IMR-90 (cell line): ENCODE results near the gene CD300H. TPM values are rescaled to one million over a fixed set of nuclear protein-coding genes. Genes with fewer than 3 reads are reported as not detected.

Source experiments
- ATAC-seq: fragments of 200-7000 bp; cut with Tn5 transposase; 2 replicates; pipeline ENCODE4 v1.9.1; 2020; ENCODE audit warnings: low read depth, mild to moderate bottlenecking, moderate library complexity
- Bru-seq: library from RNA; stranded (reverse); fragments of 400-500 nt; gene quantifications from one replicate; lab custom pipeline; 2021; lab: Mats Ljungman, UMichigan
- BruChase-seq, 2 experiments: library from RNA; stranded (reverse); fragments of 400-500 nt; gene quantifications; one replicate each; lab custom pipeline; 2021; lab: Mats Ljungman, UMichigan
- BruUV-seq: library from RNA; stranded (reverse); fragments of 400-500 nt; replicated peaks from 2 replicates; lab custom pipeline; 2021; lab: Mats Ljungman, UMichigan
- CTCF ChIA-PET: fragments of 300-600 bp; formaldehyde crosslinking; extraction: SDS; loops from one replicate; lab custom pipeline; 2021; ENCODE audit warnings: antibody characterized with exemption; lab: Yijun Ruan, JAX
- POLR2A ChIA-PET: fragments of 300-600 bp; sonication (Branson Sonifier 250); formaldehyde crosslinking; loops from one replicate; lab custom pipeline; 2022; ENCODE audit warnings: antibody characterized with exemption; ENCODE audit not compliant: unreplicated experiment; lab: Charles Lee
- DNase-seq: peaks from one replicate; pipeline ENCODE4 v3.0.0; 2013
- H2AFZ ChIP-seq: replicated peaks from 2 replicates; pipeline ENCODE3; 2013; ENCODE audit warnings: low read length, mild to moderate bottlenecking; ENCODE audit not compliant: poor library complexity
- H2AK5ac ChIP-seq: 2 replicates; pipeline ENCODE4 v1.6.1; 2013; ENCODE audit warnings: low read depth, low read length, inconsistent platforms
- H2AK9ac ChIP-seq: replicated peaks from 2 replicates; pipeline ENCODE3; 2013; ENCODE audit warnings: mild to moderate bottlenecking, low read depth, low read length, moderate library complexity; ENCODE audit not compliant: poor library complexity
- H2BK120ac ChIP-seq: 2 replicates; pipeline ENCODE4 v1.6.1; 2013; ENCODE audit warnings: low read depth, low read length, inconsistent platforms
- H2BK15ac ChIP-seq: 3 replicates; pipeline ENCODE4 v1.6.1; 2013; ENCODE audit warnings: low read depth, low read length, inconsistent platforms
- H2BK20ac ChIP-seq: 2 replicates; pipeline ENCODE4 v1.6.1; 2013; ENCODE audit warnings: low read depth, mild to moderate bottlenecking, inconsistent platforms, low read length, moderate library complexity
- H2BK5ac ChIP-seq: 2 replicates; pipeline ENCODE4 v1.6.1; 2013; ENCODE audit warnings: mild to moderate bottlenecking, low read depth, low read length, inconsistent platforms; ENCODE audit not compliant: poor library complexity, severe bottlenecking
- H3K14ac ChIP-seq: replicated peaks from 2 replicates; pipeline ENCODE4 v1.6.1; 2013; ENCODE audit warnings: low read depth, low read length, inconsistent platforms
- H3K18ac ChIP-seq: 2 replicates; pipeline ENCODE4 v1.6.1; 2013; ENCODE audit warnings: low read depth, low read length, control low read depth
- H3K23ac ChIP-seq: 2 replicates; pipeline ENCODE4 v1.6.1; 2013; ENCODE audit warnings: low read depth, low read length, inconsistent platforms
- H3K27ac ChIP-seq: 2 replicates; pipeline ENCODE4 v1.5.1; 2013; ENCODE audit warnings: mild to moderate bottlenecking, control low read depth, low read length; ENCODE audit not compliant: insufficient read depth
- H3K27me3 ChIP-seq: 2 replicates; pipeline ENCODE4 v1.6.1; 2013; ENCODE audit warnings: low read length; ENCODE audit not compliant: control insufficient read depth, insufficient read depth
- H3K36me3 ChIP-seq: 2 replicates; pipeline ENCODE4 v1.6.1; 2013; ENCODE audit warnings: low read length, mixed read lengths; ENCODE audit not compliant: control insufficient read depth, insufficient read depth
- H3K4ac ChIP-seq: 2 replicates; pipeline ENCODE4 v1.6.1; 2013; ENCODE audit warnings: low read depth, low read length, inconsistent platforms
- H3K4me1 ChIP-seq: 2 replicates; pipeline ENCODE4 v1.6.1; 2013; ENCODE audit warnings: low read length, mixed read lengths; ENCODE audit not compliant: control insufficient read depth, insufficient read depth
- H3K4me2 ChIP-seq: 2 replicates; pipeline ENCODE4 v1.6.1; 2013; ENCODE audit warnings: low read depth, mild to moderate bottlenecking, control low read depth, low read length, moderate library complexity
- H3K4me3 ChIP-seq: 2 replicates; pipeline ENCODE4 v1.5.1; 2013; ENCODE audit warnings: low read depth, mild to moderate bottlenecking, control low read depth, low read length, moderate library complexity; ENCODE audit not compliant: insufficient read depth
- H3K56ac ChIP-seq: 2 replicates; pipeline ENCODE4 v1.6.1; 2013; ENCODE audit warnings: low read length, inconsistent platforms; ENCODE audit not compliant: insufficient read depth; ENCODE audit errors: extremely low read depth
- H3K79me1 ChIP-seq, 2 experiments: 2 replicates each; pipeline ENCODE4 v1.6.1; 2013; ENCODE audit warnings: low read length in 2 of 2, inconsistent platforms in 1 of 2, low read depth in 1 of 2
- H3K9ac ChIP-seq: 2 replicates; pipeline ENCODE4 v1.6.1; 2013; ENCODE audit warnings: low read depth, low read length, control low read depth
- H3K9me1 ChIP-seq: 2 replicates; pipeline ENCODE4 v1.6.1; 2013; ENCODE audit warnings: low read length, inconsistent platforms; ENCODE audit not compliant: insufficient read depth
- H3K9me3 ChIP-seq: 2 replicates; pipeline ENCODE4 v1.6.1; 2013; ENCODE audit warnings: low read length; ENCODE audit not compliant: control insufficient read depth, insufficient read depth
- H4K20me1 ChIP-seq: 2 replicates; pipeline ENCODE4 v1.6.1; 2013; ENCODE audit warnings: low read length, inconsistent platforms; ENCODE audit not compliant: insufficient read depth
- H4K5ac ChIP-seq: 2 replicates; pipeline ENCODE4 v1.6.1; 2013; ENCODE audit warnings: mild to moderate bottlenecking, low read depth, low read length, control low read depth
- H4K8ac ChIP-seq, 2 experiments: 2 replicates each; pipeline ENCODE4 v1.6.1; 2013; ENCODE audit warnings: low read depth in 2 of 2, low read length in 2 of 2, control low read depth in 1 of 2, inconsistent platforms in 1 of 2
- H4K91ac ChIP-seq: 2 replicates; pipeline ENCODE4 v1.6.1; 2013; ENCODE audit warnings: low read depth, low read length, inconsistent platforms; ENCODE audit not compliant: insufficient read depth
- BHLHE40 ChIP-seq: fragments of 150-350 bp; IDR thresholded peaks from 2 replicates; pipeline ENCODE4 v1.6.1; 2016; ENCODE audit warnings: mild to moderate bottlenecking, low read depth, low read length
- CEBPB ChIP-seq: IDR thresholded peaks from 2 replicates; pipeline ENCODE4 v1.6.1; 2012; ENCODE audit warnings: low read depth, low read length, improper control_type of control experiment
- FOS ChIP-seq: fragments of 150-350 bp; IDR thresholded peaks from 2 replicates; pipeline ENCODE4 v1.6.1; 2016; ENCODE audit warnings: low read depth, low read length
- MAFK ChIP-seq: IDR thresholded peaks from 2 replicates; pipeline ENCODE4 v1.6.1; 2012; ENCODE audit warnings: low read depth, low read length, improper control_type of control experiment
- MAZ ChIP-seq: IDR thresholded peaks from 2 replicates; pipeline ENCODE4 v1.6.1; 2012; ENCODE audit warnings: low read depth, mild to moderate bottlenecking, low read length, improper control_type of control experiment, moderate library complexity, borderline replicate concordance
- MXI1 ChIP-seq: IDR thresholded peaks from 2 replicates; pipeline ENCODE4 v1.6.1; 2012; ENCODE audit warnings: low read depth, mild to moderate bottlenecking, low read length, moderate library complexity, borderline replicate concordance
- NFE2L2 ChIP-seq: fragments of 150-350 bp; IDR thresholded peaks from 2 replicates; pipeline ENCODE4 v1.6.1; 2016; ENCODE audit warnings: low read depth, mild to moderate bottlenecking, low read length
- RCOR1 ChIP-seq: IDR thresholded peaks from 2 replicates; pipeline ENCODE4 v1.6.1; 2012; ENCODE audit warnings: mild to moderate bottlenecking, low read length, improper control_type of control experiment; ENCODE audit not compliant: insufficient replicate concordance
- RFX5 ChIP-seq: IDR thresholded peaks from 2 replicates; pipeline ENCODE4 v1.8.0; 2012; ENCODE audit warnings: low read depth, mild to moderate bottlenecking, low read length, moderate library complexity
- SMC3 ChIP-seq: fragments of 150-350 bp; IDR thresholded peaks from 2 replicates; pipeline ENCODE4 v1.6.1; 2016; ENCODE audit warnings: low read depth, mild to moderate bottlenecking, antibody characterized with exemption, low read length, moderate library complexity
- WGBS, 2 experiments: methylation state at CpG; one replicate each; pipeline versions ENCODE4 v1.1.5 to v1.1.7; 2013; ENCODE audit warnings: missing lambda C conversion rate in 2 of 2; ENCODE audit not compliant: insufficient read length in 1 of 2; ENCODE audit errors: extremely low coverage in 2 of 2; 5-methylcytosine and 5-hydroxymethylcytosine counted together
- dilution Hi-C: fragments of 300-500 bp; cut with HindIII; formaldehyde crosslinking; loops from one replicate; pipeline ENCODE4 v1.14.3; 2018; ENCODE audit warnings: low sequenced_read_pairs; ENCODE audit not compliant: unreplicated experiment
- in situ Hi-C: fragments of 300-500 bp; cut with MboI; formaldehyde crosslinking; loops from 3 replicates; pipeline ENCODE4 v1.14.3; 2019; ENCODE audit warnings: low sequenced_read_pairs, inconsistent platforms, mixed read lengths
- intact Hi-C: fragments of 100-400 bp; cut with micrococcal nuclease; formaldehyde crosslinking; loops from 2 replicates; pipeline ENCODE4 v1.10.0; 2022
- long read RNA-seq: library from polyadenylated mRNA; unstranded; transcript quantifications from one replicate; pipeline ENCODE4 v2.0.0, GENCODE V29; 2021; ENCODE audit not compliant: unreplicated experiment
- polyA plus RNA-seq, 3 experiments: library from polyadenylated mRNA; depleted of rRNA; stranded (reverse); fragments of >200 nt; gene quantifications; 2 replicates each; pipeline ENCODE4 v1.2.3, GENCODE V29; 2012; ENCODE audit warnings: low replicate concordance in 1 of 3
- total RNA-seq: library from RNA; depleted of rRNA; stranded (reverse); fragments of >200 nt; gene quantifications from 2 replicates; pipeline ENCODE4 v1.2.3, GENCODE V29; 2012; rRNA removed
- TF ChIP-seq, protein P1 (sequence below): fragments of 150-350 bp; IDR thresholded peaks from 2 replicates; pipeline ENCODE4 v1.6.1; 2017; ENCODE audit warnings: mild to moderate bottlenecking, antibody characterized with exemption, low read length, low read depth
- TF ChIP-seq, protein P2 (sequence below): fragments of 150-350 bp; IDR thresholded peaks from 2 replicates; pipeline ENCODE4 v1.6.1; 2016; ENCODE audit warnings: low read depth, mild to moderate bottlenecking, low read length, moderate library complexity, borderline replicate concordance
- TF ChIP-seq, protein P3 (sequence below): conservative IDR thresholded peaks from 2 replicates; pipeline ENCODE4 v1.5.1; 2012; ENCODE audit warnings: mild to moderate bottlenecking, low read depth, low read length, improper control_type of control experiment

Gene CD300H
- not detected in 2 replicates for total RNA-seq
- not detected in 2 replicates for polyA plus RNA-seq (2012; rRNA removed)
- polyA plus RNA-seq (2012; cell fraction: cytosol; rRNA removed) = not detected in 2 replicates
- polyA plus RNA-seq (2012; cell fraction: nucleus; rRNA removed; ENCODE audit: low replicate concordance) = not detected in 2 replicates
- Bru-seq, nascent RNA = not detected
- not detected for BruChase-seq, experiment 1, labeled RNA remaining after a 6-hour chase
- BruChase-seq, experiment 2, labeled RNA remaining after a 2-hour chase = not detected
- long read RNA-seq = 0 reads

DNA sequence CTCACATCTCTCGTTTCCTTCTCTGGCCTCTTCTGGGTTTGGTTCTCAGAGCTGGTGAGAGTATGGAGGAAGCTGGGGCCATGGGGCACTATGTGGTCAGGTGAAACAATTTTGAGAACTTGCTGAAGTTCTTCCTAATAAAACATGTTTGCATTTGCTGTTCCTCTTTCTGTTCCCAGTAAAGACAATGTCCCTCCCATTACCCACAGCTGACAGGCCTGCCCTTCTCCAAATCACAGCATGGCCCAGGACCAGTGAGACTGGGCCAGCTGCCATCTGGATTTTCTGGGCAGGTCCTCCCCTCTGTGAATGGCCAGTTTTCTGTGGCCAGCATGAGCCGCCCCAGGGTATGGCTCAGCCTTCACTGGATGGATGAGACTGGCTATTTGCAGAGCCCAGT lies at the start of gene CD300H:
Gene CD300H (minus strand): TSS at position 113 of the 400 bp plus-strand sequence.
- H3K36me3 ChIP-seq = no peaks in the 10 kb centered on the region
- H3K4me3 ChIP-seq = no peak within 1 kb of the TSS
- H3K4me1 ChIP-seq = no peaks in the 10 kb centered on the region
- no peak within 1 kb of the TSS for H3K9ac ChIP-seq
- no peak within 1 kb of the TSS for H4K91ac ChIP-seq
- no peak within 1 kb of the TSS for H2AFZ ChIP-seq
- no peaks in the 10 kb centered on the region for H3K9me1 ChIP-seq
- no peak within 1 kb of the TSS for H2BK120ac ChIP-seq
- intact Hi-C loops (no loop called here), dilution Hi-C loops (no loop called here), in situ Hi-C loops (no loop called here)
- H4K20me1 ChIP-seq = no peaks in the 10 kb centered on the region
- no peak for ATAC-seq
- H3K18ac ChIP-seq = no peak within 1 kb of the TSS
- no peak within 1 kb of the TSS for H2BK15ac ChIP-seq
- no peak within 1 kb of the TSS for H2BK20ac ChIP-seq
- ChIA-PET POLR2A (no interaction called here), CTCF (no interaction called here)
- no peak within 1 kb of the TSS for H3K14ac ChIP-seq
- no peak within 1 kb of the TSS for H3K4me2 ChIP-seq
- H2BK5ac ChIP-seq = peak within 1 kb of the TSS; percentile 88
- no peak within 1 kb of the TSS for H4K8ac ChIP-seq
- TF ChIP-seq NFE2L2 (no peak), MAZ (no peak), SMC3 (no peak), CEBPB (no peak), RCOR1 (no peak), MXI1 (no peak), RFX5 (no peak), BHLHE40 (no peak), FOS (no peak), MAFK (no peak)
- TF ChIP-seq, protein P1, sequence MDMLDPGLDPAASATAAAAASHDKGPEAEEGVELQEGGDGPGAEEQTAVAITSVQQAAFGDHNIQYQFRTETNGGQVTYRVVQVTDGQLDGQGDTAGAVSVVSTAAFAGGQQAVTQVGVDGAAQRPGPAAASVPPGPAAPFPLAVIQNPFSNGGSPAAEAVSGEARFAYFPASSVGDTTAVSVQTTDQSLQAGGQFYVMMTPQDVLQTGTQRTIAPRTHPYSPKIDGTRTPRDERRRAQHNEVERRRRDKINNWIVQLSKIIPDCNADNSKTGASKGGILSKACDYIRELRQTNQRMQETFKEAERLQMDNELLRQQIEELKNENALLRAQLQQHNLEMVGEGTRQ = no peak
- TF ChIP-seq, protein P2, sequence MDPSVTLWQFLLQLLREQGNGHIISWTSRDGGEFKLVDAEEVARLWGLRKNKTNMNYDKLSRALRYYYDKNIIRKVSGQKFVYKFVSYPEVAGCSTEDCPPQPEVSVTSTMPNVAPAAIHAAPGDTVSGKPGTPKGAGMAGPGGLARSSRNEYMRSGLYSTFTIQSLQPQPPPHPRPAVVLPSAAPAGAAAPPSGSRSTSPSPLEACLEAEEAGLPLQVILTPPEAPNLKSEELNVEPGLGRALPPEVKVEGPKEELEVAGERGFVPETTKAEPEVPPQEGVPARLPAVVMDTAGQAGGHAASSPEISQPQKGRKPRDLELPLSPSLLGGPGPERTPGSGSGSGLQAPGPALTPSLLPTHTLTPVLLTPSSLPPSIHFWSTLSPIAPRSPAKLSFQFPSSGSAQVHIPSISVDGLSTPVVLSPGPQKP = no peak
- TF ChIP-seq, protein P3, sequence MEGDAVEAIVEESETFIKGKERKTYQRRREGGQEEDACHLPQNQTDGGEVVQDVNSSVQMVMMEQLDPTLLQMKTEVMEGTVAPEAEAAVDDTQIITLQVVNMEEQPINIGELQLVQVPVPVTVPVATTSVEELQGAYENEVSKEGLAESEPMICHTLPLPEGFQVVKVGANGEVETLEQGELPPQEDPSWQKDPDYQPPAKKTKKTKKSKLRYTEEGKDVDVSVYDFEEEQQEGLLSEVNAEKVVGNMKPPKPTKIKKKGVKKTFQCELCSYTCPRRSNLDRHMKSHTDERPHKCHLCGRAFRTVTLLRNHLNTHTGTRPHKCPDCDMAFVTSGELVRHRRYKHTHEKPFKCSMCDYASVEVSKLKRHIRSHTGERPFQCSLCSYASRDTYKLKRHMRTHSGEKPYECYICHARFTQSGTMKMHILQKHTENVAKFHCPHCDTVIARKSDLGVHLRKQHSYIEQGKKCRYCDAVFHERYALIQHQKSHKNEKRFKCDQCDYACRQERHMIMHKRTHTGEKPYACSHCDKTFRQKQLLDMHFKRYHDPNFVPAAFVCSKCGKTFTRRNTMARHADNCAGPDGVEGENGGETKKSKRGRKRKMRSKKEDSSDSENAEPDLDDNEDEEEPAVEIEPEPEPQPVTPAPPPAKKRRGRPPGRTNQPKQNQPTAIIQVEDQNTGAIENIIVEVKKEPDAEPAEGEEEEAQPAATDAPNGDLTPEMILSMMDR = no peak
- no peaks in the 10 kb centered on the region for H3K27me3 ChIP-seq
- no peak for DNase-seq
- H3K27ac ChIP-seq = no peak within 1 kb of the TSS
- no peak within 1 kb of the TSS for H2AK9ac ChIP-seq
- H3K79me1 ChIP-seq = no peaks in the 10 kb centered on the region
- H3K4ac ChIP-seq = no peak within 1 kb of the TSS
- no peak within 1 kb of the TSS for H4K5ac ChIP-seq
- H3K23ac ChIP-seq = no peak within 1 kb of the TSS
- H2AK5ac ChIP-seq = no peak within 1 kb of the TSS
- WGBS, 2 experiments = no CpG with 5 or more reads among the region's 2 CpGs
- BruUV-seq = no TSS peak
- peaks cover 37% of the 10 kb centered on the region for H3K9me3 ChIP-seq
- no peak within 1 kb of the TSS for H3K56ac ChIP-seq
